OCI-LY1 (cell line): ENCODE data around the gene ANXA6.

ENCODE experiments used
- EZH2 ChIP-seq: fragments of 200-600 bp; sonication (generic), shearing (Covaris generic); IDR thresholded peaks from 2 replicates; pipeline ENCODE4 v1.8.0; 2017; ENCODE audit warnings: borderline replicate concordance, mixed run types, mild to moderate bottlenecking, antibody characterized with exemption, low read length, moderate library complexity, mixed read lengths
- TF ChIP-seq, protein P1 (sequence below): fragments of 200-600 bp; sonication (generic), shearing (Covaris generic); IDR thresholded peaks from 2 replicates; pipeline ENCODE4 v1.5.1; 2017; ENCODE audit warnings: mild to moderate bottlenecking, antibody characterized with exemption, low read length, moderate library complexity, mixed read lengths

- TF ChIP-seq, protein P1, sequence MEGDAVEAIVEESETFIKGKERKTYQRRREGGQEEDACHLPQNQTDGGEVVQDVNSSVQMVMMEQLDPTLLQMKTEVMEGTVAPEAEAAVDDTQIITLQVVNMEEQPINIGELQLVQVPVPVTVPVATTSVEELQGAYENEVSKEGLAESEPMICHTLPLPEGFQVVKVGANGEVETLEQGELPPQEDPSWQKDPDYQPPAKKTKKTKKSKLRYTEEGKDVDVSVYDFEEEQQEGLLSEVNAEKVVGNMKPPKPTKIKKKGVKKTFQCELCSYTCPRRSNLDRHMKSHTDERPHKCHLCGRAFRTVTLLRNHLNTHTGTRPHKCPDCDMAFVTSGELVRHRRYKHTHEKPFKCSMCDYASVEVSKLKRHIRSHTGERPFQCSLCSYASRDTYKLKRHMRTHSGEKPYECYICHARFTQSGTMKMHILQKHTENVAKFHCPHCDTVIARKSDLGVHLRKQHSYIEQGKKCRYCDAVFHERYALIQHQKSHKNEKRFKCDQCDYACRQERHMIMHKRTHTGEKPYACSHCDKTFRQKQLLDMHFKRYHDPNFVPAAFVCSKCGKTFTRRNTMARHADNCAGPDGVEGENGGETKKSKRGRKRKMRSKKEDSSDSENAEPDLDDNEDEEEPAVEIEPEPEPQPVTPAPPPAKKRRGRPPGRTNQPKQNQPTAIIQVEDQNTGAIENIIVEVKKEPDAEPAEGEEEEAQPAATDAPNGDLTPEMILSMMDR = no peak
- no peak for TF ChIP-seq EZH2
Measured at GRCh38 chr5:151073280-151073679, 84.3 kb downstream of the ANXA6 start.
